ENCODE data around the gene CDC20.

DNA sequence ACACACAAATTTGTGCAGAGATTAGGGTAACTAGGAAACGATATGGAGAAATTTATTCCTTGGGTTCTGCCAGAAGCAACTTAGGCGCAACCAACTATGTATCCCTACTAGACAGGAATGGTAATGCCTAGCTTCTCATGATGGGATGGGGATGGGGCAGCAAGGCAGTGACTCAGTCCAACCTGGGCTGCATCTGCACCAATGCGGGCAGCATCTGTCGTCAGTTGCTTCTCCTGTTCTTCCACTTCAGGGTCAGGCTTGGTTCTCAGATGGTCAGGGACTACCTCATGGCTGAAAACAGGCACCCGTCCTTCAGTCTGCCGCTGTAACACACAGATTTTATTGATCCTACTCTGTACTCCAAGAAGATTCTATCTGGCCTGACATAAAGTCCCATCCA, 27.9 kb downstream of the CDC20 start:
- no peak for TF ChIP-seq POLR2A (IDR thresholded peaks at IDR 0.05)
- TF ChIP-seq, protein P1, sequence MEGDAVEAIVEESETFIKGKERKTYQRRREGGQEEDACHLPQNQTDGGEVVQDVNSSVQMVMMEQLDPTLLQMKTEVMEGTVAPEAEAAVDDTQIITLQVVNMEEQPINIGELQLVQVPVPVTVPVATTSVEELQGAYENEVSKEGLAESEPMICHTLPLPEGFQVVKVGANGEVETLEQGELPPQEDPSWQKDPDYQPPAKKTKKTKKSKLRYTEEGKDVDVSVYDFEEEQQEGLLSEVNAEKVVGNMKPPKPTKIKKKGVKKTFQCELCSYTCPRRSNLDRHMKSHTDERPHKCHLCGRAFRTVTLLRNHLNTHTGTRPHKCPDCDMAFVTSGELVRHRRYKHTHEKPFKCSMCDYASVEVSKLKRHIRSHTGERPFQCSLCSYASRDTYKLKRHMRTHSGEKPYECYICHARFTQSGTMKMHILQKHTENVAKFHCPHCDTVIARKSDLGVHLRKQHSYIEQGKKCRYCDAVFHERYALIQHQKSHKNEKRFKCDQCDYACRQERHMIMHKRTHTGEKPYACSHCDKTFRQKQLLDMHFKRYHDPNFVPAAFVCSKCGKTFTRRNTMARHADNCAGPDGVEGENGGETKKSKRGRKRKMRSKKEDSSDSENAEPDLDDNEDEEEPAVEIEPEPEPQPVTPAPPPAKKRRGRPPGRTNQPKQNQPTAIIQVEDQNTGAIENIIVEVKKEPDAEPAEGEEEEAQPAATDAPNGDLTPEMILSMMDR (IDR thresholded peaks at IDR 0.05): no peak
